ENCODE measurements around the gene NFATC1. TPM values are rescaled to one million over a fixed set of nuclear protein-coding genes. Genes with fewer than 3 reads are reported as not detected.

The NFATC1 gene
- total RNA-seq, 2 donors from 2014 or later, result 1.6 to 4.3 TPM

DNA sequence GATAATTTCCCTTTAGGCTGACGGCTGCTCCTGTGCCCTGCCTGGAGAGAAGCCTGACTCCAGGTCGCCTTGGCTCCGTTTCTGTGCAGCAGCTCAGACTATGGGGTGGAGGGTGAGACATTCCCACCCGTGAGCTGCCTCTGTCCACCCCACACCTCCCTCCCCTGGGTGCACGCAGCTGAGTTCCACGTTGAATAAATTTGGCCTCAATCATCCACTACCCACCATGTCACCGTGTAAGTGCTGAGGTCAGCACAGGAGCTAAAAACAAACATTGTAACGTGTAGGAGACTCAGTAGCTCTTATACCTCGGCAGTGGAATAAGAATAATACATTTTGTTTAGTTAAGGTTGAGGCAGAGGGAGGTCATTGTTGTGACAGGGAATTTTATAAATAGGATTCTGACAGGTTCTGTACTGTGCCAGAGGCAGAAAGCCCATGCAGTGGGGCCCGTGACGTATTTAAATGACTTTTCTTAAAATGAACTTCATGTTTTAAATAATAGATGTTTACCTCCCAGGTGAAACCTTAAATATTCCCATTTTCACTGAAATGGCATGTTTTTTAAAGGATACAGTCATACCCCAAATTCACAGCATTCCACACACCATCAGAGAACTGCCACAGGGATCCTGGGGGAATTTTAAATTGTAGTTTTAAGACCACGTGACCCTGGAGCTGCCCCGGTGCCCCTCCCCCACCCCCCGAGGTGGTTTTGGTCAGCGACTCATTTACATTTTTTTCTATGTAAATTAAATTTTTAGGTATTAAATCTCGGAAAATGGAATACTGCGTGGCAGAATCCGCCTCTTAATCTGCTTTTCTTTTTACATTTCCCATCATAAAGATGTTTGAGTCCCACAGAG, 50.2 kb downstream of the NFATC1 start:
- TF ChIP-seq, protein P1, sequence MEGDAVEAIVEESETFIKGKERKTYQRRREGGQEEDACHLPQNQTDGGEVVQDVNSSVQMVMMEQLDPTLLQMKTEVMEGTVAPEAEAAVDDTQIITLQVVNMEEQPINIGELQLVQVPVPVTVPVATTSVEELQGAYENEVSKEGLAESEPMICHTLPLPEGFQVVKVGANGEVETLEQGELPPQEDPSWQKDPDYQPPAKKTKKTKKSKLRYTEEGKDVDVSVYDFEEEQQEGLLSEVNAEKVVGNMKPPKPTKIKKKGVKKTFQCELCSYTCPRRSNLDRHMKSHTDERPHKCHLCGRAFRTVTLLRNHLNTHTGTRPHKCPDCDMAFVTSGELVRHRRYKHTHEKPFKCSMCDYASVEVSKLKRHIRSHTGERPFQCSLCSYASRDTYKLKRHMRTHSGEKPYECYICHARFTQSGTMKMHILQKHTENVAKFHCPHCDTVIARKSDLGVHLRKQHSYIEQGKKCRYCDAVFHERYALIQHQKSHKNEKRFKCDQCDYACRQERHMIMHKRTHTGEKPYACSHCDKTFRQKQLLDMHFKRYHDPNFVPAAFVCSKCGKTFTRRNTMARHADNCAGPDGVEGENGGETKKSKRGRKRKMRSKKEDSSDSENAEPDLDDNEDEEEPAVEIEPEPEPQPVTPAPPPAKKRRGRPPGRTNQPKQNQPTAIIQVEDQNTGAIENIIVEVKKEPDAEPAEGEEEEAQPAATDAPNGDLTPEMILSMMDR (IDR thresholded peaks at IDR 0.05), result no peak
- intact Hi-C loops (cut with DNase I), result no loop called here
- no peak overlapping the region for H3K9ac ChIP-seq (ENCODE audit: low read depth in 2 of 2, low read length in 2 of 2)
- H3K36me3 ChIP-seq, result no peaks in the 10 kb centered on the region
- H3K27ac ChIP-seq, result no peak overlapping the region
- H3K9me3 ChIP-seq, result no peaks in the 10 kb centered on the region
- no peaks in the 10 kb centered on the region for H3K4me1 ChIP-seq
- no peak overlapping the region for H3K4me3 ChIP-seq
- DNase-seq, result no peak
- H3K27me3 ChIP-seq, result no peaks in the 10 kb centered on the region

DNA sequence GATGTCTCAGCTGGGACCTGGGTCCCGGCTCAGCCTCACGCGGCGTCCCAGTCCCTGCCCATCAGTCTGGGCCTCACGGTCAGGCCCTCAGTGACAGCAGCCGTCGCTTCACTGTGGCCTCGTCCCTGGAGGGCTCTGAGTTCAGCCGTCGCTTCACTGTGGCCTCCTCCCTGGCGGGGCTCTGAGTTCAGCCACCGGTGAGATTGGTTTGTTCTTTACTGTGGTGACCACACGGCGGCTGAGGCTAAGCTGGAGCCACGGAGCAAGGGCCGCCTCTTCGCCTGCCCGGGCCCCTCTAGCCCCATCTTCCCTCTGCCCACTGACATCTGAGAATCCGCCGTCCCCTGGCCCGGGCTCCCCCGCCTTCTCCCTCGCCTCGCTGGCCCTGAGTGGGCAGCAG, 51.2 kb downstream of the NFATC1 start:
- intact Hi-C loops (cut with DNase I), result no loop called here
- no peak overlapping the region for H3K27ac ChIP-seq

GRCh38 chr18:79447703-79448367, 52.1 kb downstream of the NFATC1 start:
- no peaks in the 10 kb centered on the region for H3K27me3 ChIP-seq
- no peaks in the 10 kb centered on the region for H3K9me3 ChIP-seq
- no peak overlapping the region for H3K27ac ChIP-seq
- H3K4me1 ChIP-seq, result no peaks in the 10 kb centered on the region
- no peak for DNase-seq
- no peak overlapping the region for H3K9ac ChIP-seq (ENCODE audit: low read depth in 2 of 2, low read length in 2 of 2)
- intact Hi-C loops (cut with DNase I), result no loop called here
- TF ChIP-seq, protein P1 (IDR thresholded peaks at IDR 0.05), result no peak
- no peak overlapping the region for H3K4me3 ChIP-seq
- no peaks in the 10 kb centered on the region for H3K36me3 ChIP-seq

More for the DNA sequence above, 51.2 kb downstream of the NFATC1 start:
- TF ChIP-seq, protein P1 (IDR thresholded peaks at IDR 0.05), result no peak
- Histone ChIP-seq H3K36me3 (no peaks in the 10 kb centered on the region), H3K27me3 (no peaks in the 10 kb centered on the region), H3K4me3 (no peak overlapping the region), H3K9me3 (no peaks in the 10 kb centered on the region), H3K4me1 (no peaks in the 10 kb centered on the region), H3K9ac (ENCODE audit: low read depth in 2 of 2, low read length in 2 of 2) (no peak overlapping the region)
- no peak for DNase-seq

DNA sequence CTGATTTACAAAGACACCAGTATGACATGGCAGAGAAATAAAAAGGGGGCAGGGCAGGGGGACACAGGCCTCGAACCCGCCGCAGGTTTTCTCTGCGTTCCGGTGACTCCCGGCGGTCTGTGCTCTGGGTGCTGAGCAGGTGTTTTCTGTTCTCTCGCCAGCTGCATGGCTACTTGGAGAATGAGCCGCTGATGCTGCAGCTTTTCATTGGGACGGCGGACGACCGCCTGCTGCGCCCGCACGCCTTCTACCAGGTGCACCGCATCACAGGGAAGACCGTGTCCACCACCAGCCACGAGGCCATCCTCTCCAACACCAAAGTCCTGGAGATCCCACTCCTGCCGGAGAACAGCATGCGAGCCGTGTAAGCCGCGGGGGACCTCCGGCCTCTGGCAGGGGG, 52.9 kb downstream of the NFATC1 start:
- Histone ChIP-seq H3K4me1 (no peaks in the 10 kb centered on the region), H3K4me3 (no peak overlapping the region), H3K36me3 (no peaks in the 10 kb centered on the region), H3K27ac (no peak overlapping the region), H3K9ac (ENCODE audit: low read depth in 2 of 2, low read length in 2 of 2) (no peak overlapping the region), H3K27me3 (no peaks in the 10 kb centered on the region), H3K9me3 (no peaks in the 10 kb centered on the region)
- intact Hi-C loops (cut with DNase I), result no loop called here
- TF ChIP-seq, protein P1 (IDR thresholded peaks at IDR 0.05), result no peak
- DNase-seq, result no peak

GRCh38 chr18:79449551-79450288, 54.0 kb downstream of the NFATC1 start:
- intact Hi-C loops (cut with DNase I), result no loop called here
- Histone ChIP-seq H3K27me3 (no peaks in the 10 kb centered on the region), H3K27ac (no peak overlapping the region), H3K4me3 (no peak overlapping the region), H3K36me3 (no peaks in the 10 kb centered on the region), H3K9ac (ENCODE audit: low read depth in 2 of 2, low read length in 2 of 2) (no peak overlapping the region), H3K9me3 (no peaks in the 10 kb centered on the region), H3K4me1 (no peaks in the 10 kb centered on the region)
- DNase-seq, result no peak
- TF ChIP-seq, protein P1 (IDR thresholded peaks at IDR 0.05), result no peak
